Common myeloid progenitor, CD34-positive (primary cell): ENCODE results near the gene U2AF1. TPM values are rescaled to one million over a fixed set of nuclear protein-coding genes. Genes with fewer than 3 reads are reported as not detected.
"Not testable (repeated sequence)": the region's sequence is repeated elsewhere in the genome, so short reads cannot be mapped to it uniquely, and the experiment has no call there.

Experiments
- CTCF ChIA-PET: fragments of 350-600 bp; sonication (Branson Sonifier 250); formaldehyde crosslinking; loops from one replicate; lab custom pipeline; 2021; ENCODE audit warnings: antibody characterized with exemption; lab: Charles Lee
- POLR2A ChIA-PET: fragments of 350-600 bp; sonication (Branson Sonifier 250); formaldehyde crosslinking; loops from one replicate; lab custom pipeline; 2021; ENCODE audit warnings: antibody characterized with exemption; lab: Charles Lee
- DNase-seq, 3 donors: peaks; one replicate each; pipeline versions ENCODE4 v3.0.0 to v3.0.0-alpha.2; 2013
- H3K27ac ChIP-seq, 2 experiments: 1 replicate in 1 of 2; 2 replicates in 1 of 2; pipeline ENCODE4 v1.7.0; 2013; ENCODE audit warnings: inconsistent platforms in 2 of 2, low read length in 2 of 2, mild to moderate bottlenecking in 2 of 2, low read depth in 1 of 2, moderate library complexity in 1 of 2; ENCODE audit not compliant: severe bottlenecking in 2 of 2, insufficient read depth in 1 of 2, poor library complexity in 1 of 2
- H3K27me3 ChIP-seq, 5 experiments: replicated peaks in 2 of 5; 1 replicate in 3 of 5; 2 replicates in 2 of 5; pipeline versions ENCODE4 v1.6.1 to v1.7.0; 2013; ENCODE audit warnings: low read length in 4 of 5, mild to moderate bottlenecking in 2 of 5, moderate library complexity in 2 of 5, inconsistent platforms in 1 of 5; ENCODE audit not compliant: insufficient read depth in 5 of 5, control insufficient read depth in 4 of 5
- H3K36me3 ChIP-seq, 4 experiments: 1 replicate in 2 of 4; 2 replicates in 2 of 4; pipeline versions ENCODE4 v1.6.1 to v1.7.0; 2013; ENCODE audit warnings: low read length in 3 of 4, control low read depth in 1 of 4, mild to moderate bottlenecking in 1 of 4; ENCODE audit not compliant: control insufficient read depth in 4 of 4, insufficient read depth in 4 of 4
- H3K4me1 ChIP-seq, 4 experiments: 1 replicate in 3 of 4; 2 replicates in 1 of 4; pipeline versions ENCODE4 v1.6.1 to v1.7.1; 2013; ENCODE audit warnings: low read length in 3 of 4, mild to moderate bottlenecking in 3 of 4, control low read depth in 1 of 4, inconsistent platforms in 1 of 4, moderate library complexity in 1 of 4; ENCODE audit not compliant: control insufficient read depth in 4 of 4, insufficient read depth in 4 of 4; ENCODE audit errors: control extremely low read depth in 1 of 4
- H3K4me3 ChIP-seq, 7 experiments: 1 replicate in 4 of 7; 2 replicates in 3 of 7; pipeline versions ENCODE4 v1.5.1 to v1.7.0; 2013; ENCODE audit warnings: mild to moderate bottlenecking in 7 of 7, low read length in 6 of 7, moderate library complexity in 6 of 7, inconsistent platforms in 2 of 7, low read depth in 2 of 7, control low read depth in 1 of 7; ENCODE audit not compliant: insufficient read depth in 4 of 7, control insufficient read depth in 1 of 7; ENCODE audit errors: extremely low read depth in 1 of 7
- H3K9me3 ChIP-seq, 5 experiments: 1 replicate in 4 of 5; 2 replicates in 1 of 5; pipeline versions ENCODE4 v1.6.1 to v1.7.1; 2013; ENCODE audit warnings: low read length in 4 of 5, mild to moderate bottlenecking in 2 of 5, inconsistent platforms in 1 of 5, low read depth in 1 of 5, moderate library complexity in 1 of 5; ENCODE audit not compliant: control insufficient read depth in 4 of 5, insufficient read depth in 2 of 5; ENCODE audit errors: control extremely low read depth in 1 of 5
- WGBS: methylation state at CpG from one replicate; pipeline ENCODE4 v1.1.5; 2013; ENCODE audit not compliant: insufficient coverage; 5-methylcytosine and 5-hydroxymethylcytosine counted together
- polyA plus RNA-seq: library from polyadenylated mRNA; unstranded; fragments of 120-200 nt; gene quantifications from one replicate; pipeline ENCODE4 v1.2.1, GENCODE V29; 2013

Gene U2AF1
- polyA plus RNA-seq: 92.4 TPM

- H3K27ac ChIP-seq, H3K27me3 ChIP-seq, H3K9me3 ChIP-seq, H3K36me3 ChIP-seq, POLR2A ChIA-PET, H3K4me1 ChIP-seq, CTCF ChIA-PET: not testable (repeated sequence)
- no CpG with 5 or more reads among the region's 107 CpGs for WGBS
- H3K4me3 ChIP-seq: peak within 1 kb of the TSS in 5 of 7 experiments; percentile 38 to 75 (median 55)
- DNase-seq: peak in 1 of 3 donors; percentile 3
Measured at GRCh38 chr21:43106965-43107793, at the start of gene U2AF1. Gene U2AF1 (minus strand): TSS chr21:43107570. CDS start chr21:43107494, 76 bp downstream.

GRCh38 chr21:43153601-43154000 lies 46.2 kb upstream of the U2AF1 start:
- H3K4me1 ChIP-seq, H3K27ac ChIP-seq, CTCF ChIA-PET, DNase-seq, H3K4me3 ChIP-seq, H3K9me3 ChIP-seq, POLR2A ChIA-PET, H3K27me3 ChIP-seq, H3K36me3 ChIP-seq: not testable (repeated sequence)
- no CpG with 5 or more reads among the region's 33 CpGs for WGBS

- CTCF ChIA-PET, H3K36me3 ChIP-seq, H3K9me3 ChIP-seq, H3K27me3 ChIP-seq, POLR2A ChIA-PET, H3K4me1 ChIP-seq, H3K4me3 ChIP-seq, DNase-seq, H3K27ac ChIP-seq: not testable (repeated sequence)
- WGBS: no CpG with 5 or more reads among the region's 11 CpGs
Measured at GRCh38 chr21:43149344-43149743, 42.0 kb upstream of the U2AF1 start.

GRCh38 chr21:43147999-43148398 lies 40.6 kb upstream of the U2AF1 start:
- POLR2A ChIA-PET, H3K27ac ChIP-seq, H3K4me1 ChIP-seq, DNase-seq, H3K27me3 ChIP-seq, CTCF ChIA-PET, H3K9me3 ChIP-seq, H3K36me3 ChIP-seq, H3K4me3 ChIP-seq: not testable (repeated sequence)
- no CpG with 5 or more reads among the region's 7 CpGs for WGBS

- CTCF ChIA-PET, H3K4me1 ChIP-seq, H3K27me3 ChIP-seq, H3K36me3 ChIP-seq, POLR2A ChIA-PET, H3K27ac ChIP-seq, DNase-seq, H3K9me3 ChIP-seq, H3K4me3 ChIP-seq: not testable (repeated sequence)
- no CpG with 5 or more reads among the region's 12 CpGs for WGBS
Measured at GRCh38 chr21:43146637-43147036, 39.3 kb upstream of the U2AF1 start.

- H3K27ac ChIP-seq, H3K9me3 ChIP-seq, H3K36me3 ChIP-seq, CTCF ChIA-PET, H3K27me3 ChIP-seq, POLR2A ChIA-PET, H3K4me1 ChIP-seq, DNase-seq, H3K4me3 ChIP-seq: not testable (repeated sequence)
- WGBS: no CpG with 5 or more reads among the region's 17 CpGs
Measured at GRCh38 chr21:43141407-43141806, 34.0 kb upstream of the U2AF1 start.

- POLR2A ChIA-PET, CTCF ChIA-PET, H3K4me1 ChIP-seq, H3K27ac ChIP-seq, DNase-seq, H3K27me3 ChIP-seq, H3K4me3 ChIP-seq, H3K36me3 ChIP-seq, H3K9me3 ChIP-seq: not testable (repeated sequence)
- no CpG with 5 or more reads among the region's 8 CpGs for WGBS
Measured at GRCh38 chr21:43138944-43139343, 31.6 kb upstream of the U2AF1 start.
